ENCODE measurements around the gene CTNNB1. TPM values are rescaled to one million over a fixed set of nuclear protein-coding genes. Genes with fewer than 3 reads are reported as not detected.
A peak's percentile ranks its signal among the peaks of the same experiment; 100 is the strongest.

CTNNB1 gene
- total and polyA plus RNA-seq, 2 of the 13 experiments (the other 11 are each of a cell fraction or from before 2014, with no cell fraction given): 398 to 489 TPM

GRCh38 chr3:41222501-41222900 is 23.2 kb downstream of the CTNNB1 start:
- in situ Hi-C loops (cut with HindIII; ENCODE audit: extremely low pct_ligation_motif_present, low pct_unique_long_range_greater_than_20kb) (loop anchor here (25.0 kb wide), 1 partner anchor 635 kb away; no protein-coding TSS in a partner anchor), intact Hi-C loops (cut with micrococcal nuclease; ENCODE audit: unreplicated experiment) (no loop called here)
- Histone ChIP-seq H2AFZ (ENCODE audit: low read length) (no peak overlapping the region), H3K4me3 (replicated peaks in 1 of 3; ENCODE audit: insufficient read depth in 1 of 3, low read depth in 2 of 3, low read length in 3 of 3) (no peak overlapping the region), H3K36me3 (replicated peaks in 1 of 2; ENCODE audit: control insufficient read depth in 1 of 2, insufficient read depth in 2 of 2, low read length in 2 of 2) (peaks cover 16 to 45% of the 10 kb centered on the region in 2 experiments), H3K27me3 (ENCODE audit: control insufficient read depth in 1 of 2, insufficient read depth in 2 of 2, low read length in 2 of 2) (no peaks in the 10 kb centered on the region), H3K9ac (ENCODE audit: insufficient read depth, low read depth, low read length) (no peak overlapping the region), H4K20me1 (ENCODE audit: insufficient read depth, low read length) (peaks cover 77% of the 10 kb centered on the region), H3K4me1 (ENCODE audit: insufficient read depth, low read length) (peaks cover 46% of the 10 kb centered on the region), H3K27ac (ENCODE audit: extremely low read length, insufficient read depth, low read length) (no peak overlapping the region), H3K9me3 (ENCODE audit: low read length) (no peaks in the 10 kb centered on the region), H3K79me2 (ENCODE audit: insufficient read depth, low read length) (peaks cover 96% of the 10 kb centered on the region), H3K4me2 (ENCODE audit: low read depth, low read length) (no peak overlapping the region)
- FAIRE-seq (no peak), DNase-seq (ENCODE audit: low spot score) (no peak), ATAC-seq (no peak)
- WGBS (ENCODE audit: low lambda C conversion rate): 95% methylated on average over 3 of the region's 3 CpGs
- ChIA-PET CTCF (ENCODE audit: low intra/inter-chr PET ratio, low total read pairs) (no interaction called here), POLR2A (no interaction called here)
- BruUV-seq (replicated peaks): no TSS peak
- TF ChIP-seq NR3C1 (CRISPR knock-in tag; IDR thresholded peaks at IDR 0.05): no peak
- peak; percentile 32 for TF ChIP-seq RBM22 (optimal IDR thresholded peaks at IDR 0.05; ENCODE audit: low read length)

- H3K27ac ChIP-seq (ENCODE audit: extremely low read length, insufficient read depth, low read length): no peak overlapping the region
- FAIRE-seq: no peak
- H2AFZ ChIP-seq (ENCODE audit: low read length): no peak overlapping the region
- WGBS (ENCODE audit: low lambda C conversion rate): 98% methylated on average over 2 of the region's 2 CpGs
- no peak for DNase-seq (ENCODE audit: low spot score)
- H3K9ac ChIP-seq (ENCODE audit: insufficient read depth, low read depth, low read length): no peak overlapping the region
- no TSS peak for BruUV-seq (replicated peaks)
- no peak for ATAC-seq
- H3K4me1 ChIP-seq (ENCODE audit: insufficient read depth, low read length): peaks cover 41% of the 10 kb centered on the region
- no peak overlapping the region for H3K4me3 ChIP-seq (replicated peaks in 1 of 3; ENCODE audit: insufficient read depth in 1 of 3, low read depth in 2 of 3, low read length in 3 of 3)
- H3K79me2 ChIP-seq (ENCODE audit: insufficient read depth, low read length): peaks cover 96% of the 10 kb centered on the region
- no peaks in the 10 kb centered on the region for H3K9me3 ChIP-seq (ENCODE audit: low read length)
- no peaks in the 10 kb centered on the region for H3K27me3 ChIP-seq (ENCODE audit: control insufficient read depth in 1 of 2, insufficient read depth in 2 of 2, low read length in 2 of 2)
- H4K20me1 ChIP-seq (ENCODE audit: insufficient read depth, low read length): peaks cover 76% of the 10 kb centered on the region
- intact Hi-C loops (cut with micrococcal nuclease; ENCODE audit: unreplicated experiment): no loop called here
- POLR2A ChIA-PET: no interaction called here
- TF ChIP-seq ZNF329 (CRISPR knock-in tag; IDR thresholded peaks at IDR 0.05; ENCODE audit: low read depth) (no peak), CEBPB (IDR thresholded peaks at IDR 0.05; ENCODE audit: borderline replicate concordance, low read depth, low read length) (peak; percentile 57), TEAD3 (CRISPR knock-in tag; optimal IDR thresholded peaks at IDR 0.05; ENCODE audit: borderline replicate concordance) (no peak)
- in situ Hi-C loops (cut with HindIII; ENCODE audit: extremely low pct_ligation_motif_present, low pct_unique_long_range_greater_than_20kb): loop anchor here (25.0 kb wide), 1 partner anchor 636 kb away; no protein-coding TSS in a partner anchor
- H3K36me3 ChIP-seq (replicated peaks in 1 of 2; ENCODE audit: control insufficient read depth in 1 of 2, insufficient read depth in 2 of 2, low read length in 2 of 2): peaks cover 19 to 51% of the 10 kb centered on the region in 2 experiments
- no peak overlapping the region for H3K4me2 ChIP-seq (ENCODE audit: low read depth, low read length)
- CTCF ChIA-PET (ENCODE audit: low intra/inter-chr PET ratio, low total read pairs): no interaction called here
Observed at GRCh38 chr3:41223078-41223477, 23.8 kb downstream of the CTNNB1 start.

All from HepG2 (cell line).